CD4-positive, CD25-positive, alpha-beta regulatory T cell (primary cell): ENCODE data around the gene CILP2. TPM values are rescaled to one million over a fixed set of nuclear protein-coding genes. Genes with fewer than 3 reads are reported as not detected.
A peak's percentile ranks its signal among the peaks of the same experiment; 100 is the strongest.

ENCODE experiments used
- ATAC-seq, 2 donors: fragments of 150-1000 bp; cut with Tn5 transposase; one replicate each; pipeline ENCODE4 v1.10.0; 2021; ENCODE audit warnings: low read depth in 2 of 2, moderate number of reproducible peaks in 2 of 2, moderate library complexity in 1 of 2
- DNase-seq, 3 donors: peaks; one replicate each; pipeline versions ENCODE4 v3.0.0 to v3.0.0-alpha.2; 2012 to 2022; ENCODE audit warnings: mixed read lengths in 1 of 3
- H3K27ac ChIP-seq: one replicate; pipeline ENCODE4 v1.7.0; 2013; ENCODE audit warnings: mild to moderate bottlenecking, low read length; ENCODE audit not compliant: insufficient read depth, poor library complexity, severe bottlenecking
- H3K27me3 ChIP-seq: one replicate; pipeline ENCODE4 v1.7.0; 2013; ENCODE audit warnings: low read length; ENCODE audit not compliant: control insufficient read depth, insufficient read depth
- H3K36me3 ChIP-seq: one replicate; pipeline ENCODE4 v1.7.0; 2013; ENCODE audit warnings: mild to moderate bottlenecking, low read length, moderate library complexity; ENCODE audit not compliant: control insufficient read depth, insufficient read depth
- H3K4me1 ChIP-seq: 2 replicates; pipeline ENCODE4 v1.7.0; 2013; ENCODE audit warnings: mild to moderate bottlenecking, low read length; ENCODE audit not compliant: insufficient read depth, control insufficient read depth, poor library complexity, severe bottlenecking
- H3K4me3 ChIP-seq: one replicate; pipeline ENCODE4 v1.7.0; 2013; ENCODE audit warnings: low read depth, mild to moderate bottlenecking, low read length, moderate library complexity
- H3K9me3 ChIP-seq, 2 experiments: 1 replicate in 1 of 2; 2 replicates in 1 of 2; pipeline ENCODE4 v1.7.0; 2013; ENCODE audit warnings: low read length in 2 of 2, mild to moderate bottlenecking in 1 of 2, moderate library complexity in 1 of 2; ENCODE audit not compliant: control insufficient read depth in 2 of 2
- H3K27ac Mint-ChIP-seq, 3 donors: one replicate each; pipeline ENCODE4 v1.8.0; 2020 to 2022; ENCODE audit warnings: mild to moderate bottlenecking in 3 of 3, mixed read lengths in 3 of 3, moderate library complexity in 2 of 3
- H3K27me3 Mint-ChIP-seq: one replicate; pipeline ENCODE4 v1.8.0; 2022; ENCODE audit warnings: mild to moderate bottlenecking, mixed read lengths
- H3K36me3 Mint-ChIP-seq: one replicate; pipeline ENCODE4 v1.8.0; 2020; ENCODE audit warnings: mixed read lengths
- H3K4me1 Mint-ChIP-seq, 4 donors: one replicate each; pipeline ENCODE4 v1.8.0; 2020 to 2022; ENCODE audit warnings: mixed read lengths in 4 of 4, mild to moderate bottlenecking in 1 of 4
- H3K4me3 Mint-ChIP-seq, 4 donors: one replicate each; pipeline ENCODE4 v1.8.0; 2020 to 2022; ENCODE audit warnings: mild to moderate bottlenecking in 4 of 4, mixed read lengths in 4 of 4, moderate library complexity in 3 of 4
- H3K9me3 Mint-ChIP-seq, 7 donors: one replicate each; pipeline ENCODE4 v1.8.0; 2020 to 2022; ENCODE audit warnings: mixed read lengths in 7 of 7, mild to moderate bottlenecking in 3 of 7, moderate library complexity in 2 of 7
- polyA plus RNA-seq, 4 donors: library from polyadenylated mRNA; unstranded; fragments of 300-500 nt; fragmentation: Illumina TruSeq; gene quantifications; one replicate each; pipeline ENCODE4 v1.2.3, GENCODE V29; 2021
- total RNA-seq: library from RNA; stranded (reverse); gene quantifications from one replicate; pipeline ENCODE4 v1.2.3, GENCODE V29; 2022

CILP2 gene
- total and polyA plus RNA-seq, 5 donors from 2014 or later = 0.09 to 0.42 (median 0.31) TPM; not detected in 1

- DNase-seq = peak; percentile 64 to 80 (median 71)
- H3K4me3 Mint-ChIP-seq = peak overlapping the region; percentile 41 to 84 (median 76)
- H3K36me3 Mint-ChIP-seq = no peaks in the 10 kb centered on the region
- peaks cover 0 to 41% (median 13%) of the 10 kb centered on the region in 4 donors for H3K4me1 Mint-ChIP-seq
- H3K27ac Mint-ChIP-seq = no peak overlapping the region
- peaks cover 16% of the 10 kb centered on the region for H3K27me3 Mint-ChIP-seq
- ATAC-seq = peak; percentile 79 to 80
- H3K9me3 ChIP-seq = no peaks in the 10 kb centered on the region
- peak overlapping the region; percentile 19 for H3K4me3 ChIP-seq
- no peaks in the 10 kb centered on the region for H3K27me3 ChIP-seq
- H3K9me3 Mint-ChIP-seq = peaks cover 0 to 2% (median 0%) of the 10 kb centered on the region in 7 donors
- no peaks in the 10 kb centered on the region for H3K36me3 ChIP-seq
- peaks cover 39% of the 10 kb centered on the region for H3K4me1 ChIP-seq
- no peak overlapping the region for H3K27ac ChIP-seq
Measured at GRCh38 chr19:19540715-19541515, 2.9 kb downstream of the CILP2 start.

- H3K9me3 ChIP-seq = no peaks in the 10 kb centered on the region
- no peak overlapping the region for H3K27ac ChIP-seq
- no peak for DNase-seq
- Mint-ChIP-seq H3K27me3 (peaks cover 16% of the 10 kb centered on the region), H3K9me3 (peaks cover 0 to 2% (median 0%) of the 10 kb centered on the region in 7 donors), H3K27ac (no peak overlapping the region), H3K36me3 (no peaks in the 10 kb centered on the region), H3K4me1 (peaks cover 0 to 39% (median 13%) of the 10 kb centered on the region in 4 donors), H3K4me3 (peak overlapping the region; percentile 64 to 86 (median 74))
- no peak overlapping the region for H3K4me3 ChIP-seq
- H3K27me3 ChIP-seq = no peaks in the 10 kb centered on the region
- H3K4me1 ChIP-seq = peaks cover 39% of the 10 kb centered on the region
- H3K36me3 ChIP-seq = no peaks in the 10 kb centered on the region
- ATAC-seq = no peak
Measured at GRCh38 chr19:19541616-19542015, 3.6 kb downstream of the CILP2 start.

GRCh38 chr19:19542507-19542906 lies 4.4 kb downstream of the CILP2 start:
- no peak for ATAC-seq
- no peaks in the 10 kb centered on the region for H3K36me3 Mint-ChIP-seq
- H3K27me3 ChIP-seq = no peaks in the 10 kb centered on the region
- H3K27me3 Mint-ChIP-seq = peaks cover 16% of the 10 kb centered on the region
- H3K27ac Mint-ChIP-seq = peak overlapping the region in 1 of 3 donors; percentile 73
- H3K9me3 Mint-ChIP-seq = peaks cover 0 to 2% (median 0%) of the 10 kb centered on the region in 7 donors
- no peaks in the 10 kb centered on the region for H3K36me3 ChIP-seq
- H3K9me3 ChIP-seq = no peaks in the 10 kb centered on the region
- DNase-seq = no peak
- no peak overlapping the region for H3K4me3 Mint-ChIP-seq
- H3K4me1 Mint-ChIP-seq = peaks cover 0 to 35% (median 13%) of the 10 kb centered on the region in 4 donors
- peaks cover 37% of the 10 kb centered on the region for H3K4me1 ChIP-seq
- no peak overlapping the region for H3K27ac ChIP-seq
- H3K4me3 ChIP-seq = no peak overlapping the region

- peaks cover 31% of the 10 kb centered on the region for H3K4me1 ChIP-seq
- H3K27ac ChIP-seq = no peak overlapping the region
- DNase-seq (no peak), ATAC-seq (no peak)
- H3K36me3 Mint-ChIP-seq = no peaks in the 10 kb centered on the region
- no peaks in the 10 kb centered on the region for H3K27me3 ChIP-seq
- H3K27me3 Mint-ChIP-seq = peaks cover 12% of the 10 kb centered on the region
- H3K4me1 Mint-ChIP-seq = peaks cover 0 to 31% (median 13%) of the 10 kb centered on the region in 4 donors
- no peak overlapping the region for H3K27ac Mint-ChIP-seq
- no peak overlapping the region for H3K4me3 ChIP-seq
- peaks cover 0 to 2% (median 0%) of the 10 kb centered on the region in 7 donors for H3K9me3 Mint-ChIP-seq
- no peaks in the 10 kb centered on the region for H3K9me3 ChIP-seq
- H3K36me3 ChIP-seq = no peaks in the 10 kb centered on the region
- no peak overlapping the region for H3K4me3 Mint-ChIP-seq
Measured at GRCh38 chr19:19543101-19543500, 5.0 kb downstream of the CILP2 start.

GRCh38 chr19:19543640-19544039 lies 5.6 kb downstream of the CILP2 start:
- ATAC-seq (no peak), DNase-seq (no peak)
- peak overlapping the region in 1 of 3 donors; percentile 48 for H3K27ac Mint-ChIP-seq
- Histone ChIP-seq H3K27me3 (no peaks in the 10 kb centered on the region), H3K36me3 (no peaks in the 10 kb centered on the region), H3K4me3 (no peak overlapping the region), H3K27ac (no peak overlapping the region), H3K9me3 (no peaks in the 10 kb centered on the region), H3K4me1 (peaks cover 25% of the 10 kb centered on the region)
- H3K27me3 Mint-ChIP-seq = peaks cover 9% of the 10 kb centered on the region
- peaks cover 0 to 28% (median 11%) of the 10 kb centered on the region in 4 donors for H3K4me1 Mint-ChIP-seq
- no peak overlapping the region for H3K4me3 Mint-ChIP-seq
- peaks cover 0 to 2% (median 0%) of the 10 kb centered on the region in 7 donors for H3K9me3 Mint-ChIP-seq
- H3K36me3 Mint-ChIP-seq = no peaks in the 10 kb centered on the region

GRCh38 chr19:19544257-19544953 lies 6.3 kb downstream of the CILP2 start:
- peaks cover 0 to 20% (median 7%) of the 10 kb centered on the region in 4 donors for H3K4me1 Mint-ChIP-seq
- no peak overlapping the region for H3K27ac Mint-ChIP-seq
- DNase-seq (no peak), ATAC-seq (no peak)
- H3K27ac ChIP-seq = no peak overlapping the region
- H3K9me3 ChIP-seq = no peaks in the 10 kb centered on the region
- no peaks in the 10 kb centered on the region for H3K36me3 Mint-ChIP-seq
- H3K36me3 ChIP-seq = no peaks in the 10 kb centered on the region
- H3K4me3 ChIP-seq = no peak overlapping the region
- peaks cover 2% of the 10 kb centered on the region for H3K27me3 Mint-ChIP-seq
- no peaks in the 10 kb centered on the region for H3K27me3 ChIP-seq
- no peaks in the 10 kb centered on the region for H3K9me3 Mint-ChIP-seq
- no peak overlapping the region for H3K4me3 Mint-ChIP-seq
- H3K4me1 ChIP-seq = peaks cover 19% of the 10 kb centered on the region

GRCh38 chr19:19544954-19545591 lies 7.0 kb downstream of the CILP2 start:
- ATAC-seq (no peak), DNase-seq (no peak)
- Mint-ChIP-seq H3K27me3 (no peaks in the 10 kb centered on the region), H3K4me3 (no peak overlapping the region), H3K4me1 (peaks cover 0 to 19% (median 7%) of the 10 kb centered on the region in 4 donors), H3K36me3 (no peaks in the 10 kb centered on the region), H3K27ac (no peak overlapping the region), H3K9me3 (no peaks in the 10 kb centered on the region)
- Histone ChIP-seq H3K9me3 (no peaks in the 10 kb centered on the region), H3K4me3 (no peak overlapping the region), H3K4me1 (peaks cover 19% of the 10 kb centered on the region), H3K36me3 (no peaks in the 10 kb centered on the region), H3K27ac (no peak overlapping the region), H3K27me3 (no peaks in the 10 kb centered on the region)
